Peyer's patch (tissue), 4 donors: ENCODE data around the gene PAOX. TPM values are rescaled to one million over a fixed set of nuclear protein-coding genes. Genes with fewer than 3 reads are reported as not detected.
"Not testable (repeated sequence)": the region's sequence is repeated elsewhere in the genome, so short reads cannot be mapped to it uniquely, and the experiment has no call there.

Experiments
- DNase-seq, 3 donors: peaks; one replicate each; pipeline ENCODE4 v3.0.0-alpha.2; 2017 to 2019
- H3K27ac ChIP-seq, 4 donors: fragments of 200-600 bp; sonication (generic); one replicate each; pipeline ENCODE4 v1.5.1; 2016 to 2019
- H3K27me3 ChIP-seq, 2 donors: fragments of 200-600 bp; sonication (generic); one replicate each; pipeline ENCODE4 v1.5.1; 2019
- H3K36me3 ChIP-seq, 3 donors: fragments of 200-600 bp; sonication (generic); one replicate each; pipeline ENCODE4 v1.5.1; 2016 to 2019
- H3K4me1 ChIP-seq, 4 donors: fragments of 200-600 bp; sonication (generic); one replicate each; pipeline ENCODE4 v1.5.1; 2016 to 2019
- H3K4me3 ChIP-seq, 4 donors: fragments of 200-600 bp; sonication (generic); 1 replicate in 3 of 4; 2 replicates in 1 of 4; pipeline ENCODE4 v1.5.1; 2016 to 2019; ENCODE audit warnings: mild to moderate bottlenecking in 1 of 4
- H3K9me3 ChIP-seq, 4 donors: fragments of 200-600 bp; sonication (generic); one replicate each; pipeline ENCODE4 v1.5.1; 2016 to 2019; ENCODE audit warnings: mild to moderate bottlenecking in 1 of 4
- CTCF ChIP-seq, 6 experiments: fragments of 450-650 bp in 4 of 6; fragments of 200-600 bp in 2 of 6; sonication (generic) in 1 of 6; IDR thresholded peaks; one replicate each; pipeline ENCODE4 v1.5.1; 2017 to 2019; ENCODE audit warnings: antibody characterized with exemption in 6 of 6, mild to moderate bottlenecking in 3 of 6, moderate library complexity in 1 of 6
- POLR2A ChIP-seq, 2 donors: fragments of 450-650 bp; IDR thresholded peaks; one replicate each; pipeline ENCODE4 v1.5.1; 2017; ENCODE audit warnings: antibody characterized with exemption in 2 of 2, mild to moderate bottlenecking in 2 of 2, moderate library complexity in 2 of 2
- total RNA-seq, 4 donors: library from RNA; depleted of rRNA; stranded (reverse); fragments of >200 nt; gene quantifications; one replicate each; pipeline ENCODE4 v1.1.0, GENCODE V29; 2016

Gene PAOX
- total RNA-seq, 4 donors from 2014 or later = 19.8 to 53.7 (median 36.9) TPM

GRCh38 chr10:133373174-133374090, 5.6 kb upstream of the PAOX start, which contains the start of gene ECHS1:
ECHS1 (minus strand) TSS chr10:133373354; CDS start chr10:133373333, 21 bp downstream.
- peaks cover 0 to 28% (median 0%) of the 10 kb centered on the region in 3 donors for H3K36me3 ChIP-seq
- peak within 1 kb of the TSS; percentile 87 to 99 (median 92) for H3K27ac ChIP-seq
- peaks cover 0 to 29% (median 10%) of the 10 kb centered on the region in 4 donors for H3K4me1 ChIP-seq
- peak within 1 kb of the TSS; percentile 85 to 99 (median 90) for H3K4me3 ChIP-seq
- no peaks in the 10 kb centered on the region for H3K9me3 ChIP-seq
- TF ChIP-seq POLR2A (IDR thresholded peaks at IDR 0.05) = peak; percentile 77 to 78
- no peak for TF ChIP-seq CTCF (IDR thresholded peaks at IDR 0.05)
- DNase-seq = peak; percentile 95 to 98 (median 97)
- no peaks in the 10 kb centered on the region for H3K27me3 ChIP-seq

- Histone ChIP-seq H3K4me3 (no peak overlapping the region), H3K27ac (no peak overlapping the region), H3K4me1 (peaks cover 0 to 40% (median 13%) of the 10 kb centered on the region in 4 donors), H3K36me3 (peaks cover 0 to 7% (median 0%) of the 10 kb centered on the region in 3 donors), H3K9me3 (no peaks in the 10 kb centered on the region), H3K27me3 (no peaks in the 10 kb centered on the region)
- DNase-seq = no peak
- TF ChIP-seq CTCF (IDR thresholded peaks at IDR 0.05) = no peak
- no peak for TF ChIP-seq POLR2A (IDR thresholded peaks at IDR 0.05)
Measured at GRCh38 chr10:133375357-133376115, 3.5 kb upstream of the PAOX start.

- DNase-seq, H3K27me3 ChIP-seq, H3K4me3 ChIP-seq, H3K9me3 ChIP-seq, H3K27ac ChIP-seq, H3K36me3 ChIP-seq: not testable (repeated sequence)
- H3K4me1 ChIP-seq = peaks cover 0 to 47% (median 13%) of the 10 kb centered on the region in 4 donors
Measured at GRCh38 chr10:133376183-133376582, 2.9 kb upstream of the PAOX start.

- Histone ChIP-seq H3K4me3 (peak overlapping the region in 1 of 4 donors; percentile 100), H3K9me3 (no peaks in the 10 kb centered on the region), H3K27ac (peak overlapping the region in 3 of 4 donors; percentile 80 to 99 (median 99)), H3K27me3 (no peaks in the 10 kb centered on the region), H3K4me1 (peaks cover 0 to 41% (median 13%) of the 10 kb centered on the region in 4 donors), H3K36me3 (no peaks in the 10 kb centered on the region)
- peak in 1 of 3 donors; percentile 48 for DNase-seq
- TF ChIP-seq POLR2A (IDR thresholded peaks at IDR 0.05) = no peak
- TF ChIP-seq CTCF (IDR thresholded peaks at IDR 0.05) = no peak
Measured at GRCh38 chr10:133377025-133377817, 1.8 kb upstream of the PAOX start.

GRCh38 chr10:133377818-133378250, 1.2 kb upstream of the PAOX start:
- H3K9me3 ChIP-seq = no peaks in the 10 kb centered on the region
- no peak for DNase-seq
- TF ChIP-seq POLR2A (IDR thresholded peaks at IDR 0.05) = no peak
- no peak for TF ChIP-seq CTCF (IDR thresholded peaks at IDR 0.05)
- peak overlapping the region; percentile 79 to 100 (median 94) for H3K4me3 ChIP-seq
- no peaks in the 10 kb centered on the region for H3K27me3 ChIP-seq
- H3K36me3 ChIP-seq = no peaks in the 10 kb centered on the region
- H3K4me1 ChIP-seq = peaks cover 0 to 38% (median 8%) of the 10 kb centered on the region in 4 donors
- peak overlapping the region; percentile 80 to 99 (median 94) for H3K27ac ChIP-seq
